IMR-90 (cell line): Measurements from ENCODE around the gene ARRB1. TPM values are rescaled to one million over a fixed set of nuclear protein-coding genes. Genes with fewer than 3 reads are reported as not detected.

ENCODE experiments used
- CEBPB ChIP-seq: IDR thresholded peaks from 2 replicates; pipeline ENCODE4 v1.6.1; 2012; ENCODE audit warnings: low read depth, low read length, improper control_type of control experiment
- RCOR1 ChIP-seq: IDR thresholded peaks from 2 replicates; pipeline ENCODE4 v1.6.1; 2012; ENCODE audit warnings: mild to moderate bottlenecking, low read length, improper control_type of control experiment; ENCODE audit not compliant: insufficient replicate concordance
- polyA plus RNA-seq, 3 experiments: library from polyadenylated mRNA; depleted of rRNA; stranded (reverse); fragments of >200 nt; gene quantifications; 2 replicates each; pipeline ENCODE4 v1.2.3, GENCODE V29; 2012; ENCODE audit warnings: low replicate concordance in 1 of 3
- total RNA-seq: library from RNA; depleted of rRNA; stranded (reverse); fragments of >200 nt; gene quantifications from 2 replicates; pipeline ENCODE4 v1.2.3, GENCODE V29; 2012
- TF ChIP-seq, protein P1 (sequence below): fragments of 150-350 bp; IDR thresholded peaks from 2 replicates; pipeline ENCODE4 v1.6.1; 2017; ENCODE audit warnings: mild to moderate bottlenecking, antibody characterized with exemption, low read length, low read depth

Gene ARRB1
- total and polyA plus RNA-seq, 2 of the 4 experiments (the other 2 are of a cell fraction) = 11.0 to 17.4 TPM

DNA sequence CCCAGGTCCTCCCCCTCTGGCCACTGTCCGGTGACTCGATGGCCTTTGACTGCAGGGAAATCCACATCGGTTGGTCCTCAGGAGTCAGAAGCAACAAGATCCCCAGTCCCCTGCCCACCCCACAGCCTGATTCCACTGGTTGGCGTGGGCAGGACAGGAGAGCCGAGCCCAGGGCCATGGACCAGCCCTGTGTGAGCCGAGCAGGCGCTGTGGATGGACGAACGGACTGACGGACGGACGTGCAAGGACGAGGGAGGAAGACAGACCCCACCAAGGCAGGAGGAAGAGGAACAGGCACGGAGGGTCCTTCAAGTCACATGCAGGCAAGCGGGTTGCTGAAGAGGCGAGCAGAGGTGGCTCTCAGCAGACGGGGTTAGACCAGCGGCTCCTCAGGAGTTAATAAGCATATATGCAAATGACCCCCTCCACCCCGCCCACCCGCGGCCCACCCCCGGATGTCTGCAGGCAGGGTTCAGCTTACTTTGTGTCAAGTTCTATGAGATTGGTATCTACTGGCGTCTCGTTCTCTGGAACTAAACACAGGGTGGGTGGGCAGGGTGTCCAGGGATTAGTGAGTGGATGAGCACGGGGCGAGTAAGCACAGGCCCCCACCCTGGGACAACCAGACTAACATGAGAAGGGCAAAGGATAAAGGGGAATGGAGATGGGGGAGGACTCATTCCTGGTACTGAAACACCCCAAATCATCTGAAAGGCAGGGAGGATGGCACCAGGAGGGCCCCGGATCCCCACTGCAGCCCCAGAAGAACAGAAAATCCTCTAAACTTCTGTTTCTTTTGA lies 84.1 kb downstream of the ARRB1 start (continued):
- TF ChIP-seq, protein P1, sequence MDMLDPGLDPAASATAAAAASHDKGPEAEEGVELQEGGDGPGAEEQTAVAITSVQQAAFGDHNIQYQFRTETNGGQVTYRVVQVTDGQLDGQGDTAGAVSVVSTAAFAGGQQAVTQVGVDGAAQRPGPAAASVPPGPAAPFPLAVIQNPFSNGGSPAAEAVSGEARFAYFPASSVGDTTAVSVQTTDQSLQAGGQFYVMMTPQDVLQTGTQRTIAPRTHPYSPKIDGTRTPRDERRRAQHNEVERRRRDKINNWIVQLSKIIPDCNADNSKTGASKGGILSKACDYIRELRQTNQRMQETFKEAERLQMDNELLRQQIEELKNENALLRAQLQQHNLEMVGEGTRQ = no peak
- TF ChIP-seq RCOR1 = no peak
- no peak for TF ChIP-seq CEBPB
